ENCODE results near the gene CIROP. TPM values are rescaled to one million over a fixed set of nuclear protein-coding genes. Genes with fewer than 3 reads are reported as not detected.

CIROP gene
- total and polyA plus RNA-seq, 9 of the 15 experiments (the other 6 are each of a cell fraction or from before 2014, with no cell fraction given), result not detected

DNA sequence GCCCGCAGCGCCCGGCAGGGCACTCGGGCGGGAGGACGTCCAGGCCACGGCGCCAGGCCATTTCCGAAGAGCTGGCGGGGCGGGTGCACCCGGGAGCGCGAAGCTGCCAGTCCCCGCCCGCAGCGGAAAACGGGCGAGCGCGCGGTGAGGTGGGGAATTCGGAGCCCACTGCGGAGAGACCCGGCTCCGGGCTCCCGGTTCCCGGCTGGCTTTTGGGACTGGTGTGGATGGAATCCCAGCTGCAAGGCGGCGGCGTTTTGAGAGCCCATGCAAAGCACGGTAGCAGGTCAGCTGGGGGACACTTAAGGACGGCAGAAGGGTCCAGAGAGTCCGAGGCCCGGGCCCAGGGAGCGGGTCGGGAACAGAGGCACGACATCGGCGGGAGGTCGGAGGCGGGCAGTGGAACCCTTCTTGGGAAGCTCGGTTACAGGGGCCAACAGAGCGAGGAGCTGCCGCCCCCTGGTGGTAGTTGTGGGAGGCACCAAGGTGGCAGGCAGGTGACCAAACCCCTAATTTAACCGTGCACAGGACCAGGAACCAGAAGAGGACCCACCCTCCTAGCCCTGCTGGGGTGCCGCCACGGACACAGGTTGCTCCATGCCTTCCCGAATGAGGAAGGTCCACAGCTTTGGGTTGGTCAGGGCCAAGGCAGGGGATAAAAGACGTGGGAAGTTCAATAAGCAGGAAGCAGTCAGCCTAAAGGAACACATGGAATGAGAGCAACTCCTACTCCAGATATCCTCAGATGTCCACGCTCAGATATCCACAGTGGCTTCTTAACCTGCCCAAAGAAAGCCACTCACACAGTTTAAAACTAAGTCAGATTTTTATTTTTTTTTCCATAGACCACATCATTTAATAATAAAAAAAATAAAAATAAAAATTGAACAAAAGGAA, 46.8 kb downstream of the CIROP start (continued):
- TF ChIP-seq AFF4 (CRISPR knock-in tag; IDR thresholded peaks at IDR 0.05) (peak; percentile 61; the same call in 1 of the 2 replicates), SIN3B (IDR thresholded peaks at IDR 0.05; ENCODE audit: low read depth) (no peak), CUX1 (CRISPR knock-in tag; IDR thresholded peaks at IDR 0.05) (no peak), ATF6 (CRISPR knock-in tag; IDR thresholded peaks at IDR 0.05) (no peak; the same call in 1 of the 2 replicates), MTA3 (IDR thresholded peaks at IDR 0.05; ENCODE audit: borderline replicate concordance) (peak; percentile 47; the same call in 1 of the 2 replicates), BDP1 (IDR thresholded peaks at IDR 0.05; ENCODE audit: insufficient read depth, insufficient read length) (no peak), ZNF311 (CRISPR knock-in tag; IDR thresholded peaks at IDR 0.05) (no peak), ZNF778 (CRISPR knock-in tag; IDR thresholded peaks at IDR 0.05) (no peak), HMGN3 (IDR thresholded peaks at IDR 0.05; ENCODE audit: borderline replicate concordance, extremely low read depth, insufficient read length, low read depth, low read length) (peak; percentile 69), TBP (optimal IDR thresholded peaks at IDR 0.05; ENCODE audit: low read depth, low read length) (peak; percentile 29), OTX1 (CRISPR knock-in tag; IDR thresholded peaks at IDR 0.05) (0 out of 2 replicates have a peak, but pooled peaks have one; percentile 58), ZSCAN29 (IDR thresholded peaks at IDR 0.05) (peak; percentile 22; the same call in 1 of the 2 replicates), MBD2 (IDR thresholded peaks at IDR 0.05; ENCODE audit: borderline replicate concordance, low read depth) (no peak), MED1 (CRISPR knock-in tag; IDR thresholded peaks at IDR 0.05; ENCODE audit: borderline replicate concordance) (no peak)
- TF ChIP-seq, protein P1, sequence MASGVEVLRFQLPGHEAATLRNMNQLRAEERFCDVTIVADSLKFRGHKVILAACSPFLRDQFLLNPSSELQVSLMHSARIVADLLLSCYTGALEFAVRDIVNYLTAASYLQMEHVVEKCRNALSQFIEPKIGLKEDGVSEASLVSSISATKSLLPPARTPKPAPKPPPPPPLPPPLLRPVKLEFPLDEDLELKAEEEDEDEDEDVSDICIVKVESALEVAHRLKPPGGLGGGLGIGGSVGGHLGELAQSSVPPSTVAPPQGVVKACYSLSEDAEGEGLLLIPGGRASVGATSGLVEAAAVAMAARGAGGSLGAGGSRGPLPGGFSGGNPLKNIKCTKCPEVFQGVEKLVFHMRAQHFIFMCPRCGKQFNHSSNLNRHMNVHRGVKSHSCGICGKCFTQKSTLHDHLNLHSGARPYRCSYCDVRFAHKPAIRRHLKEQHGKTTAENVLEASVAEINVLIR (CRISPR knock-in tag; IDR thresholded peaks at IDR 0.05), result no peak

Data from K562 (cell line).